ENCODE data around the gene SFR1. TPM values are rescaled to one million over a fixed set of nuclear protein-coding genes. Genes with fewer than 3 reads are reported as not detected.

The SFR1 gene, protein sequence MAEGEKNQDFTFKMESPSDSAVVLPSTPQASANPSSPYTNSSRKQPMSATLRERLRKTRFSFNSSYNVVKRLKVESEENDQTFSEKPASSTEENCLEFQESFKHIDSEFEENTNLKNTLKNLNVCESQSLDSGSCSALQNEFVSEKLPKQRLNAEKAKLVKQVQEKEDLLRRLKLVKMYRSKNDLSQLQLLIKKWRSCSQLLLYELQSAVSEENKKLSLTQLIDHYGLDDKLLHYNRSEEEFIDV
- 12.1 and 13.8 TPM in 2 replicates for total RNA-seq

DNA sequence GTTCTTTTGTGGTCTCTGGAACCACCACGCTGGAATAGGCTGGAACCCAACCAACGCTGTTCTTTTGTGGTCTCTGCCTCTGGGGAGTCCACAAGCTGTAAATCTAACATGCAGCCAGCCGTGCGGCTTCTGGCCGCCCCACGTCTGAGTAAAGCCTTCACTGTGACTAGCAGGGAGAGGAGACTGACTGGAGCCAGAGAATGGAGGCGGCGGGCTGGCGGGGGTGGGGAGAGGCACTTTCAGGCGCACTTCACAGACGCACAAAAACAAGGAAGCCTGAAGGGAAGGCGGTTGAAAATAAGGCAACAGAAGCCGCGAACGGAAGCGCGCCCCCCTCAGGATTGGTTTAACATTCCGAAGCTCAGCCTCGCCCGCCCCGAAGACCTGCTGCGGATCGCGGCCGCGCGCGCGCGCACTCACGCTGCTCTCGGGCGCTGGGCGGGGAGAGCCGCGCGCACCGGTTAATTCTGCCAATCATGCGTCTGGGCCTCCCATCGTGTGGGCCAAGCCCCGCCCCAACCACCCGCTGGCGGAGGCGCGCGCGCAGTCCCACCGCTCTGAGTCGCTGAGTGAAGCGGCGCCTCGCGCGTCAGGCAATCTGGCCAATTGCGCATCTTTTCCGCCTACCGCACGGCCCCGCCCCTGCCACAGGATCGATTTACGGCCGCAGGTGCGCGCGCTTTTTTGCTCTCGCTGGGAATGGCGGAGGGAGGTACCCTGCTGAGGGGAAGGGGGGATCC lies at the start of gene SFR1:
SFR1 (plus strand) TSS at position 687 of the 740 bp plus-strand sequence; CDS start at position 700, 13 bp downstream.
- intact Hi-C loops (cut with micrococcal nuclease) = loop anchor here (1.0 to 10.0 kb wide), 9 partner anchors 39 to 427 kb away; partner anchors contain the start of genes CFAP43, CFAP58, GSTO2 and ITPRIP
- Mint-ChIP-seq H3K27me3 (peaks cover 10% of the 10 kb centered on the region), H3K4me3 (peak within 1 kb of the TSS; percentile 93), H3K27ac (peak within 1 kb of the TSS; percentile 100), H3K36me3 (ENCODE audit: low read depth) (peaks cover 15% of the 10 kb centered on the region), H3K9me3 (no peaks in the 10 kb centered on the region), H3K4me1 (peaks cover 34% of the 10 kb centered on the region)
- DNase-seq = peak; percentile 100

DNA sequence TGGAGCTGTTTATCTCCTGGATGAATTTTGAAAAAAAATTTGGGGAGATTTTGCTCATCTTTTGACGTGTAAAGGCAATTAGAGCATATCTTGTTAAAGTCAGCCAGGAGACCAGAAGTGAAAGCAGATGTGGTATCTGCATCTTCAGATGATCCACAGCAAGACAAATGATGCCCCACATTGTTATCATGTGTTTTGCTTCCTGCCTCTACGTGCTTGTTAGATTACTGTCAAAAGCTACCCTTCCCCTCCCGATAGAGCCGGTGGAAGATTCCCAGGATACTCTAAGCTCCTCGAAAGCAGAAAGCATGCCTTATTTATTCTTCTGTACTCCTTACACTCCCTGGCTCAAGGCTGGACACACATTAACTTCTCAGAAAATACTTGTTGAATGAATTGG lies 49.2 kb upstream of the SFR1 start:
- no peak for DNase-seq
- peaks cover 14% of the 10 kb centered on the region for H3K27me3 Mint-ChIP-seq
- H3K4me3 Mint-ChIP-seq = no peak overlapping the region
- H3K9me3 Mint-ChIP-seq = no peaks in the 10 kb centered on the region
- H3K36me3 Mint-ChIP-seq (ENCODE audit: low read depth) = no peaks in the 10 kb centered on the region
- H3K27ac Mint-ChIP-seq = no peak overlapping the region
- intact Hi-C loops (cut with micrococcal nuclease) = no loop called here
- H3K4me1 Mint-ChIP-seq = no peaks in the 10 kb centered on the region

DNA sequence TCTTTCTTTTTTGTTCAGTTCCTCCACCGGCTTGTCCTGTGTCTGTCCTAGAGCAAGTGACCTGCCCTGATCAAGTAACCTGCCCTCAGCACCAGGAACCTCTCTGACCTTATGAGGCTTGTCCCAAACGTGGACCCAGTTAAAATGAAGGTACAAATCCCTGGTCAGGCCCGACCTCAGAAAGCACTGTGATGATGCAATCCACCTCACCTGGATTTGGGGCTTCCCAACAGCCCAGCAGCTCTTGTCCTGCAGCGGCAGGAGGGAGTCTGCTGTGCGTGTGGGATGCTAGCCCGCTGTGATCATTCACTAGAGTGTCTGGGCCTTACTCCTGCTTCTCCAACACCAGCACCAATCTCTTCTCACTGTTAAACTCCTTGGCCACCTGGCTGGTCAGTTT lies 47.5 kb upstream of the SFR1 start:
- H3K36me3 Mint-ChIP-seq (ENCODE audit: low read depth) = no peaks in the 10 kb centered on the region
- intact Hi-C loops (cut with micrococcal nuclease) = no loop called here
- H3K9me3 Mint-ChIP-seq = no peaks in the 10 kb centered on the region
- no peak for DNase-seq
- peaks cover 8% of the 10 kb centered on the region for H3K27me3 Mint-ChIP-seq
- H3K4me1 Mint-ChIP-seq = no peaks in the 10 kb centered on the region
- no peak overlapping the region for H3K27ac Mint-ChIP-seq
- no peak overlapping the region for H3K4me3 Mint-ChIP-seq

DNA sequence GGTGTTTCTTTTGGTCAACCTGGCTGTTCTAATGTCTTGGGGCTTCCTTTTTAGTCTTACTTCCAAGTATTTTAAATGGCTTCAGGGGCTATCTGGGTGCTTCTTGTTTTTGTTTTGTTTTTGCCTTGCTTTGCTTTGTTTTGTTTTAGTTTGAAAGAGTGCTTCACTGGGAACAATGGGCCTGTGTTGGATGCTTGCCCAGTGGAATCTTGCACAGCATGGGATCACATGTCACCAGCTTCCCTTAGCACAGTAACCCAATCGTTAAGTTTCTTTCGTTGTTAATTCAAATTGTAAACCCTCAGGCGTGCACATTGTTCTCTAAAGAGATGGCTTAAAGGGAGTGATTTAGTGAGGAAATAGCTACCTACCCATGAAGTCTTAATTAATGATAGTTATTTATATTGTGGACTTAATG lies 45.2 kb upstream of the SFR1 start:
- no peak overlapping the region for H3K4me3 Mint-ChIP-seq
- no peaks in the 10 kb centered on the region for H3K9me3 Mint-ChIP-seq

DNA sequence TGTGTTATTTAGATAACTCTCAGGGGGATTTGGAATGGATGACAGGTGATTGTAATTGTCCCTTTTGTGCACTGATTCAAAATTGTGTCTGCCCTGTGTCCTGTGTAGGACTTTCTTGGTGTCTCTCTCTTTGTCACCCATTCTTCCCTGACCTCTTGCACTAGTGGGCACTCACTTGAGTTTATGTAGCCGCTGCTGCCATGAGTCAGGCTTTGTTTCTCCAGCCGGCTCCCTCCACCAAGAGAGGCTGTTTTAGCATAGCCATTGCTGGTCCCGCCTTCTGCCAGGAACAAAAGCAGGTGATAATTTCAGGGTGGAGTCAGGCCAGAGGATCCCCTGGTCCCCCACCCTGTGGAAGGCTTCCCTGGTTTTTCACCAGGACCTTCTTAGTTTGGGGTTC lies 44.7 kb upstream of the SFR1 start:
- Mint-ChIP-seq H3K27me3 (peaks cover 3% of the 10 kb centered on the region), H3K36me3 (ENCODE audit: low read depth) (no peaks in the 10 kb centered on the region), H3K4me3 (no peak overlapping the region), H3K27ac (no peak overlapping the region), H3K4me1 (no peaks in the 10 kb centered on the region), H3K9me3 (no peaks in the 10 kb centered on the region)
- intact Hi-C loops (cut with micrococcal nuclease) = no loop called here
- no peak for DNase-seq

More for the DNA sequence above, 45.2 kb upstream of the SFR1 start:
- intact Hi-C loops (cut with micrococcal nuclease) = no loop called here
- peaks cover 4% of the 10 kb centered on the region for H3K27me3 Mint-ChIP-seq
- no peaks in the 10 kb centered on the region for H3K36me3 Mint-ChIP-seq (ENCODE audit: low read depth)
- no peaks in the 10 kb centered on the region for H3K4me1 Mint-ChIP-seq
- DNase-seq = no peak
- no peak overlapping the region for H3K27ac Mint-ChIP-seq

DNA sequence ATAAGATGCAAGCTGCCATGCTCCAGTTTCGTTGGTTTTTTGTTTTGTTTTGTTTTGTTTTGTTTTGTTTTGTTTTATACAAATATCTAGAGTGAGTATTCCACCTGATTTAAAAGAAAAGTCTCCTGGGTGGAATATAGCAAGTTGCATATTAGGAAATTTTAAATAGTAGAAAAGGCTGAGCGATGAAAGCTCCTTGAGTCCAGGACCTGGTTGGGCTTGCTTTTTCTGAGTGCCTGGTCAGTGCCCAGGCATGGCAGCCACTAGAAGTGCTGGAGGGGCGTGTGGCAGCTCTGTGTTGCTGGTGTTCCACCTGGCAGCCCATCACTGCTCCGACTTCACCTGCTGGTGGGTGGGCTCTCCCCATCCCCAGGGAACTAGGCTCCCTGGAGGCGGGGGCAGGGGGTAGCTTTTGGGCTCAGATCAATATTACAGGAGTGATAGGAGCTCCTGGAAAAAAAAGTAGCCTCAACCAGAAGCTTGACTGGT lies 44.3 kb upstream of the SFR1 start:
- Mint-ChIP-seq H3K27me3 (peaks cover 5% of the 10 kb centered on the region), H3K4me3 (no peak overlapping the region), H3K9me3 (no peaks in the 10 kb centered on the region), H3K4me1 (no peaks in the 10 kb centered on the region), H3K36me3 (ENCODE audit: low read depth) (no peaks in the 10 kb centered on the region), H3K27ac (no peak overlapping the region)
- intact Hi-C loops (cut with micrococcal nuclease) = no loop called here
- DNase-seq = no peak

DNA sequence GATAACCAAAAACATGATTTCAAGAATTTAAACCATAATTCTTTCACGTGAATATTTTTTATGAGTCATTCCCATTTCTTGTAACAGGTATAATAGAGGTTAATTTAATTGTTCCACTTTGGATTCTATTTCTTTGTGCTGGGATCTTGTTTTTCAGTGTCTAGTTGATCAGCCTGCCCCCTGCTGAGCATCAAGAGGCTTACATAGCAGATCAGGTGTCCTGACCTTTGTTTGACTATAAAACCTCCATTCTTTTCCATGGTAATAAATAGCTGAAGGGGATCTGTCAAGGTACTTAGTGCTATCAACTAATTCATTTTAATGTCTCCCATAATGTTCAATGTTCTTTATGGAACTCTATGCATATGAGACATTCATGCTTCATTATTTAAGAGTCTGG lies 41.2 kb upstream of the SFR1 start:
- intact Hi-C loops (cut with micrococcal nuclease) = loop anchor here (1.0 to 5.0 kb wide), 2 partner anchors 42 to 192 kb away; partner anchors contain the start of gene SFR1
- Mint-ChIP-seq H3K4me1 (no peaks in the 10 kb centered on the region), H3K4me3 (no peak overlapping the region), H3K36me3 (ENCODE audit: low read depth) (no peaks in the 10 kb centered on the region), H3K27ac (no peak overlapping the region), H3K27me3 (peaks cover 7% of the 10 kb centered on the region), H3K9me3 (no peaks in the 10 kb centered on the region)
- DNase-seq = no peak

DNA sequence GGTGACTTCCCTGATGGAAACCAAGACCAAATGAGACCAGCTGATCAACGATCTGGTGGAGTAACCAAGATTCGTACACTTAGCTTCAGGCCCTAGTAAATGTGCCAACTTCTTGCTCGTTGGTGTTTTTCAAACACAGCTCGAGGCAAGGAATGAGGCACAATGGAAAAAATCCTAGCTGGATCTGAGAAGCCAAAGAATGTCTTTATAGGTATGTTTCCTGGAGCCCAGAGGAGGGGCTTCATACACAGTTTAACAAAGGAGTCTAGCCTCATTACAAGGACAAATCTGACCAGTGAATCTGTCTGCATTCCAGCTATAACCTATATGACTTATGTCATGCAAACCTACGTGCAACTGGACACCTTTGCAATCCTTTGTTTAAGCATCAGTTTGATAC lies 40.0 kb upstream of the SFR1 start:
- no peak overlapping the region for H3K27ac Mint-ChIP-seq
- H3K4me3 Mint-ChIP-seq = no peak overlapping the region
- H3K27me3 Mint-ChIP-seq = peaks cover 7% of the 10 kb centered on the region
- no peaks in the 10 kb centered on the region for H3K9me3 Mint-ChIP-seq
- H3K4me1 Mint-ChIP-seq = no peaks in the 10 kb centered on the region
- DNase-seq = no peak
- H3K36me3 Mint-ChIP-seq (ENCODE audit: low read depth) = no peaks in the 10 kb centered on the region
- intact Hi-C loops (cut with micrococcal nuclease) = loop anchor here (5.0 kb wide), 1 partner anchor 40 kb away; the partner anchor contains the start of gene SFR1

DNA sequence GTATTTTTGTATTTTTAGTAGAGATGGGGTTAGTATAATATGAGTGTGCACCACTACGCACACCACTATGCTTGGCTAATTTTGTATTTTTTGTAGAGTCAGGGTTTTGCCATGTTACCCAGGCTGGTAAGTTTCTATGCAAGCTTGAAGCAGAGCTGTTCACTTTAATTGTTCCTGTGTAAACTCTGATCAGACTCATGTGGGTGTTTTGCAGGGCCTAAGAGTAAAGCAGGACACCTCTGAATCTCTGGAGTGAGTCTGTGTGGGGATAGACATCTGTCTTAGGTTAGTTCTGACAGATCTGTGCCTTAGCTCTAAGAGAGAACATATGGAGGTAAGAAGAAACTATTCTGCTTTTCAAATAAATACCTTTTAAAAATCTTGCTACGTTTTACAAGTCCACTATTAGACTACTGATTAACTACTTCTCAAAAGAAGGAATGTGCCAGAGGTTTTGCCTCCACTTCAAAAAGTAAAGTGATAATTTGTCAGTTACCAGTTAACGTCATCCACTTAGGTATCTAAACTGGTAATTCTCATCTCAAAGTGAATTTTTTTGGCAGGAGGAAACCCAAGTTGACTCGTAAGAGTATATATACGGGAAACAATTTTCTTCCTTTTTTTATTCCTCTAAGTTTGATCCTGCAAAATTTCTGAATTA lies 37.4 kb upstream of the SFR1 start:
- no peaks in the 10 kb centered on the region for H3K9me3 Mint-ChIP-seq
- DNase-seq = no peak
- H3K4me3 Mint-ChIP-seq = no peak overlapping the region
- H3K4me1 Mint-ChIP-seq = no peaks in the 10 kb centered on the region
- H3K27me3 Mint-ChIP-seq = peaks cover 6% of the 10 kb centered on the region
- H3K36me3 Mint-ChIP-seq (ENCODE audit: low read depth) = no peaks in the 10 kb centered on the region
- no peak overlapping the region for H3K27ac Mint-ChIP-seq
- intact Hi-C loops (cut with micrococcal nuclease) = loop anchor here (5.0 kb wide), 1 partner anchor 38 kb away; the partner anchor contains the start of gene SFR1

DNA sequence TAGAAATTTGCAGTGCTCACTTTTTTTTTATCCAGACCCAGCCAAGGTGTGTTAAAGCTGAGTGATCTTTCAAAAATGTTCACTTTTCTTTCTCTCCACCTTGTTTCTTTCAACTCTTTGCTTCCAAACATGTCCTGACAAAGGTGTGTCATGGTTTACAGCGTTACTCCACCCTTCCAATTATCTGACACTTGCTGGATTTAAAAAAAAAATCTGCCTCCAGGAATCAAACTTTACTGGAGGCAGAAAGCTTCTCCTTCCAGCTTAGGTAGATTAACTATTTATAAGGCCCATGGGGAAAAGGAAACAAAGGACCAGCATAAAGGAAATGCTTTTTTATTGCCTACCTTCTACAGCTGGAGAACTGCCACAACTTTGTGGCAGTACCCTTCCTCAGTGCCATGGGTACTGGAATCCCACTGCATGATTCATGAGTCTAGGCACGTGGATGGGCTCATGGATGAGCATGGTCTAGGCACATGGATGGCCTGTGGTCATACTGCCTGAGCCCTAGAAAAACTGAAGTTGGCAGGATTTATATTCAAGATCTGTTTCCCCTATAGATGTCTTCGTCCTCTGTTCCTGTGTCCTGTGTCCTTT lies 36.1 kb upstream of the SFR1 start, which contains the start of gene COL17A1:
COL17A1 (minus strand) TSS at position 80 of the 600 bp plus-strand sequence. CDS start 5,207 bp downstream, outside the sequence.
- no peak for DNase-seq
- Mint-ChIP-seq H3K9me3 (no peaks in the 10 kb centered on the region), H3K27me3 (peaks cover 7% of the 10 kb centered on the region), H3K4me3 (no peak within 1 kb of the TSS), H3K27ac (no peak within 1 kb of the TSS), H3K4me1 (no peaks in the 10 kb centered on the region), H3K36me3 (ENCODE audit: low read depth) (no peaks in the 10 kb centered on the region)
- intact Hi-C loops (cut with micrococcal nuclease) = no loop called here

DNA sequence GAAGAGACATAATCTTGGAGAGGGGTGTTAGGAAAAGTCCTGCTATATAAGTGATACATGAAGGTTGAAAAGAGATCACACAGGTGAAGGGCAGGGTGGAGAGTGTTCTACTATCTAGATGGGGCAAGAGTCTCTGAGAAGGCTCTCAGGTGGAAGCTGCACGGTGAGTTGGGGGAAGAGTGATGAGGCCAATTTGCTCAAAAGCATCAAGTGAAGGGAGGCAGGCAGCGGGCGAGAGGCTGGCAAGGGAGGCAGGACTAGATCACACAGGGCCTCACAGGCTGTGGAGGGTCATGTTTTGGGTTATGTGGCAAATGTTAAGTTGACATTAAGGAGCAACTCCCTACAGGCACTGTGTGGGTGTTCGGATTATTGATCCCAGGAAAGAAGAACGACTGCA lies 33.7 kb upstream of the SFR1 start:
- Mint-ChIP-seq H3K9me3 (no peaks in the 10 kb centered on the region), H3K27ac (no peak overlapping the region), H3K27me3 (peaks cover 5% of the 10 kb centered on the region), H3K4me1 (no peaks in the 10 kb centered on the region), H3K36me3 (ENCODE audit: low read depth) (no peaks in the 10 kb centered on the region), H3K4me3 (no peak overlapping the region)
- no peak for DNase-seq
- intact Hi-C loops (cut with micrococcal nuclease) = no loop called here

DNA sequence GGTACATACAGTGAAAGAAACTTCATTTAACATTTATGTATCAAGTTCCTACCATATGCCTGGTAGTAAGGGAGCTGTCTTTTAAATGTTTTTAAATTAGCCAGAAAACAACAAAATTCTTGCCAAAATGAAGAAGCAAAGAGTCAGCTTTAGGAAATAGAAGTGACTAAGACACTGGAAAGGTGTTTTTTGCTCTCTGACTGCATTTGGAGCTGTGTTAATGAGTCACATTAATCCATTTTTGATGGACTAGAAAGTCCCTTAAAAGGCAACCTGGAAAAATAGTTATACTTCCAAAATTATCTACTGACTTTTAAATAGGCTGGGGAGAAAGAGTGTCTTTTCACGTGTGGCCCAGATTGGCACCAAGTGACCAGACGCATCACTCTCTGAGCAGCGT lies 32.4 kb upstream of the SFR1 start:
- Mint-ChIP-seq H3K9me3 (no peaks in the 10 kb centered on the region), H3K36me3 (ENCODE audit: low read depth) (no peaks in the 10 kb centered on the region), H3K4me3 (no peak overlapping the region), H3K27me3 (peaks cover 3% of the 10 kb centered on the region), H3K4me1 (peaks cover 5% of the 10 kb centered on the region), H3K27ac (no peak overlapping the region)
- no peak for DNase-seq
- intact Hi-C loops (cut with micrococcal nuclease) = no loop called here

DNA sequence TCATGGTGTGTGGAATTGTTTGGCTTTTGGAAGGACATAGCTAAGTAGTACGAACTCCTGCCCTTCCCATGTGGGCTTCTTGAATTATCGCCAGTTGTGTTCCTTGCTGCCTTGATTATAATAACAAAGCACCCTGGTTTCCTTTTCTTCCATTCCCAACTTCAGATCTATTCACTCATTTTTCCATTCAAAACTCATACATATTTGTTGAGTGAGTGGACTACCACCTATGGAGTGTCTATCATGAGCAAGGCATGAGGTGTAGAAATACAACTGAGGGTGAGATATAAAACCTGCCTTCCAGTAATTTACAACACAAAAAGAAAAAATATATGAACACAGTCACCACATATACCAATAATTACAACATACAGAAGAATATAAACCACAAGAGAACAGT lies 31.4 kb upstream of the SFR1 start:
- Mint-ChIP-seq H3K4me1 (peaks cover 5% of the 10 kb centered on the region), H3K4me3 (no peak overlapping the region), H3K27ac (no peak overlapping the region), H3K27me3 (peaks cover 2% of the 10 kb centered on the region), H3K9me3 (no peaks in the 10 kb centered on the region), H3K36me3 (ENCODE audit: low read depth) (no peaks in the 10 kb centered on the region)
- intact Hi-C loops (cut with micrococcal nuclease) = no loop called here
- no peak for DNase-seq

All from activated CD4-positive, alpha-beta T cell treated with anti-CD3 and anti-CD28 coated beads, Interleukin-2, amount 10 ng/mL, durations not matched to agents 24 days and 14 days (primary cell).